WTC11 (cell line): Measurements from ENCODE around the gene GRM1.

ENCODE experiments used
- CBFB ChIP-seq: sonication (generic); formaldehyde crosslinking; IDR thresholded peaks from 2 replicates; pipeline ENCODE4 v1.8.1; 2022; ENCODE audit warnings: mild to moderate bottlenecking, low read depth, missing genetic modification reagents
- ELF4 ChIP-seq: sonication (generic); formaldehyde crosslinking; IDR thresholded peaks from 2 replicates; pipeline ENCODE4 v1.8.1; 2022; ENCODE audit warnings: low read depth, mild to moderate bottlenecking, moderate library complexity, missing genetic modification reagents
- MAX ChIP-seq: sonication (generic); formaldehyde crosslinking; IDR thresholded peaks from 2 replicates; pipeline ENCODE4 v1.8.0; 2022; ENCODE audit warnings: mild to moderate bottlenecking, missing genetic modification reagents
- ZBTB21 ChIP-seq: sonication (generic); formaldehyde crosslinking; IDR thresholded peaks from 2 replicates; pipeline ENCODE4 v1.8.1; 2023; ENCODE audit warnings: mild to moderate bottlenecking, missing genetic modification reagents, borderline replicate concordance
- TF ChIP-seq, protein P1 (sequence below): sonication (generic); formaldehyde crosslinking; IDR thresholded peaks from 2 replicates; pipeline ENCODE4 v1.8.1; 2023; ENCODE audit warnings: mild to moderate bottlenecking, missing genetic modification reagents
- TF ChIP-seq, protein P2 (sequence below): fragments of 200-600 bp; IDR thresholded peaks from 2 replicates; pipeline ENCODE4 v1.8.0; 2022; ENCODE audit warnings: antibody characterized with exemption

- TF ChIP-seq MAX (CRISPR knock-in tag) (no peak), ELF4 (CRISPR knock-in tag) (no peak), ZBTB21 (no peak), CBFB (CRISPR knock-in tag) (no peak)
- TF ChIP-seq, protein P1, sequence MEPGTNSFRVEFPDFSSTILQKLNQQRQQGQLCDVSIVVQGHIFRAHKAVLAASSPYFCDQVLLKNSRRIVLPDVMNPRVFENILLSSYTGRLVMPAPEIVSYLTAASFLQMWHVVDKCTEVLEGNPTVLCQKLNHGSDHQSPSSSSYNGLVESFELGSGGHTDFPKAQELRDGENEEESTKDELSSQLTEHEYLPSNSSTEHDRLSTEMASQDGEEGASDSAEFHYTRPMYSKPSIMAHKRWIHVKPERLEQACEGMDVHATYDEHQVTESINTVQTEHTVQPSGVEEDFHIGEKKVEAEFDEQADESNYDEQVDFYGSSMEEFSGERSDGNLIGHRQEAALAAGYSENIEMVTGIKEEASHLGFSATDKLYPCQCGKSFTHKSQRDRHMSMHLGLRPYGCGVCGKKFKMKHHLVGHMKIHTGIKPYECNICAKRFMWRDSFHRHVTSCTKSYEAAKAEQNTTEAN (CRISPR knock-in tag): no peak
- TF ChIP-seq, protein P2, sequence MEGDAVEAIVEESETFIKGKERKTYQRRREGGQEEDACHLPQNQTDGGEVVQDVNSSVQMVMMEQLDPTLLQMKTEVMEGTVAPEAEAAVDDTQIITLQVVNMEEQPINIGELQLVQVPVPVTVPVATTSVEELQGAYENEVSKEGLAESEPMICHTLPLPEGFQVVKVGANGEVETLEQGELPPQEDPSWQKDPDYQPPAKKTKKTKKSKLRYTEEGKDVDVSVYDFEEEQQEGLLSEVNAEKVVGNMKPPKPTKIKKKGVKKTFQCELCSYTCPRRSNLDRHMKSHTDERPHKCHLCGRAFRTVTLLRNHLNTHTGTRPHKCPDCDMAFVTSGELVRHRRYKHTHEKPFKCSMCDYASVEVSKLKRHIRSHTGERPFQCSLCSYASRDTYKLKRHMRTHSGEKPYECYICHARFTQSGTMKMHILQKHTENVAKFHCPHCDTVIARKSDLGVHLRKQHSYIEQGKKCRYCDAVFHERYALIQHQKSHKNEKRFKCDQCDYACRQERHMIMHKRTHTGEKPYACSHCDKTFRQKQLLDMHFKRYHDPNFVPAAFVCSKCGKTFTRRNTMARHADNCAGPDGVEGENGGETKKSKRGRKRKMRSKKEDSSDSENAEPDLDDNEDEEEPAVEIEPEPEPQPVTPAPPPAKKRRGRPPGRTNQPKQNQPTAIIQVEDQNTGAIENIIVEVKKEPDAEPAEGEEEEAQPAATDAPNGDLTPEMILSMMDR: no peak
Observed at GRCh38 chr6:146429831-146430230, 401.0 kb downstream of the GRM1 start.
